ENCODE data around the gene MAML3.

Gene MAML3

DNA sequence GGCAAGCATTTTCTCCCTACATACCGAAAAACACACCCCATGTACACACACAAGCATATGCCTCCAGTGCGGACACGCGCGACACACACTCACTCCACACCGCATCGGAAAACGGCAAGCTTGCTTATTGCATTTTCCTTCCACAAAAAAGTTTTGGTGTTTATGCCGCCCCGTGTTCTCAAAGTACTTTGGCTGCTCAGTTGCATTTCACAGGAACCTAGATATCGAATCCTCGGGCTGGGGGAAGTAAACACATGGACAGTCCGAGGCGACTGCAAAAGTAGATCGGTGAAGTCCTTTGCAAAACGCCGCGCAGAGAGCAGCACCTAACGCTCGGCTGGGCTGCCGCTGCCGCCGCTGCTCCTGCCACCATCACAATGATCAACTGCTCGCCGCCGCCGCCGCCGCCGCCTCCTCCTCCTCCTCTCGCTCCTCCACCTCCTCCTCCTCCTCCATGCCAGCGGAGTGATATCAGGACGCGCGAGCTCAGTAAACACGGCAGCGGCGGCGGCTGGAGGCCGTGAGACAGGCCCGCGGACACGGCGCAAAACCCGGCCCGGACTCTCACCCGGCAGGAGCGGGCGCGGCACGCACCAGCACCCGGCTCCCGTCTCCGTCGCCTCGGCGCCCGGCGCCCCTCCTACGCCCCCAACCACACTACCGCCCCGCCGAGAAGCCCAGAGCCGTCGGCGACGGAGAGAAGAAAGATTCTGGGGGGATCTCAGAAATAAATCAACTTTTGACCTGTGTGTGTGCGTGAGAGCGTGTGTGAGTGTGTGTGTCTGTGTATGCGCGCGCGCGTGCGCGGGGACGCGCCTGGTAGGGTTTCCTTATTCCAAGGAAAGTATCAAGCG, at the start of gene MAML3:
Gene MAML3 (minus strand): TSS at position 467 of the 854 bp plus-strand sequence. CDS start 857 bp downstream, outside the sequence.
- peak; percentile 85 for DNase-seq (ENCODE audit: low read depth, low spot score)

GRCh38 chr4:140198942-140199341, 45.0 kb upstream of the MAML3 start:
- no peak for DNase-seq (ENCODE audit: low read depth, low spot score)

DNA sequence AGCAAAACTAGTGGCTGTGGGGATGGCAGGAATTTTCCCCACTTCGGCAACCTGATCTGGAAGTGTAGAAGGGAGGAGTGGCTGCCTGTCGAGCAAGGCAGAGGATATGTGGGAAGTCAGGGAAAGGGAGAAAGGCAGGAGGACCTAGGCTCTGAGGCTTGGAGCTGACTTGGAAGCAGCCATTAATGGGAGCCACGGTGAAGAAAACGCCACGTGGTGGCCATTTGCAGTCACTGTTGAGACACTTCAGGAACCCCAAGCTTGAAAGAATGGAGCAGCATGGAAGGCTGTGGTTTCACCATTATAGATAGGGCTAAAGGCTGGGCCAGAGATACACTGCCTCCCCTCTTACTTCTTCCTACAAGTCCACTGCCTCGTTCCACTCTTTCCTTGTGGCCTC, 41.8 kb upstream of the MAML3 start:
- no peak for DNase-seq (ENCODE audit: low read depth, low spot score)

DNA sequence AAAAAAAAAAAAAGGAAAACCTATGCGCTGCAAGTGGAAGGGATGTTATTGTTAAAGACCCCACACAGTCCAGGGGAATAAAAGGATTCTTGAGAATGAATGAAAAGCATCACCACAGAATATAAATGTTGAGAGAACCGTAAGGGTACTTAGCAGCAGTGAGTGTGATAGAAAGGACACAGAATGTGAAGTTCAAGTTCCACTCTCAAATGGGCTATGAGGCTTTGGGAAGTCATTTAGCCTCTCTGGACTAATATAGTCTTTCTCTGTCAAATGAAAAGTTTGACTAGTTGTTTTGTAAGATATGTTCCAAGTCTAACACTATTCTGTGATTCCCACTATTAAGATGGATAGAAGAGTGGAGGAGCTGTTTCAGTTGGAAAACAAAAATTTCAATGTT, 35.8 kb upstream of the MAML3 start:
- DNase-seq (ENCODE audit: low read depth, low spot score) = no peak

- DNase-seq (ENCODE audit: low read depth, low spot score) = no peak
These were observed 35.0 kb upstream of the MAML3 start for GRCh38 chr4:140188975-140189374.

DNA sequence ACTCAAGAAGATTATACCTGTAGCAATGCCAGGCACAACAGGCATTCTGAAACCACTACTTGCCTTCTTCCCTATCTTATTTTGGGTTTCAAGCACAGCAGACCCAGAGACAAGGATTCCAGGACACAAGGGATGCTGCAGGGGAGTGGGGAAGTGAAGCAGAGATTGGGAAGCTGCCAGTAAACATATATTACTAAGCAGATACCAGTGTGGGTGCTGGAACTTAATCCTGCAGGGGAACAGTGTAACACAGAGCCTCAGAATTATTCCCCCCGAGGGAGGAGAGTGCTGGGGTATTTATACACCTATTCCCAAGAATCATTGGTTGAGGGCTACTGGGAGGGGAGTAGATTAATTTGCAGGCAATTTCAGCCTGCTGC, 33.3 kb upstream of the MAML3 start:
- DNase-seq (ENCODE audit: low read depth, low spot score) = no peak

DNA sequence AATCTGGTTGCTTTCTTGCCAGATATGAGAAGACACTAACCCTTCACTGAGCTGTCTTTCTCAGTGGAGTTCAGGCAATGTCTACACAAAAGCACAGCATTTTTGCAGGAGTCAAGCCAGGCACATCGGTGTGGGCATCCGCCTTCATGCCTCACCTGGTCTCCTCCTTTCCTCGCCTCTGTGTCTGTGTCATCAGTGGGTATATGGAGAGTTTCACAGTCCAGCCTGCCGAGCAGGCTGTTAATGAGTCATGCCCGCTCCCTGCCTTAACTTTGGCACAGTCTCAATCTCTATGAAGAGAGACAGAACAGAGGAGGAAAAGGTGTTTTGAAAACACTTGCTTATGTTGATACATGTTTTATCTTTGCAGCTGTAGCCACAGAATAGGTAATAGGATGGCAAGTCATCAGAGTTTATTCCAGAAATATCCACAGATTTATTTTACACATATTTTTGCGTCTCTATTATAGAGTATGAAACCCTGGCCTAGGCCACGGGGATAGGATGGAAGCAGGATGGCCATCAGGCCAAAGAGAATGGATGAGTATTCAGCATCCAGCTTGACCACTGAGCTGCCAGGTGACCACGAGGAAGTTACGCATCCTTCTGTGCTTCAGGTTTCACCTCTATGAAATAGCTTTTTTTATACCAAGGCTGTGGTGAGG, 32.8 kb upstream of the MAML3 start:
- no peak for DNase-seq (ENCODE audit: low read depth, low spot score)

DNA sequence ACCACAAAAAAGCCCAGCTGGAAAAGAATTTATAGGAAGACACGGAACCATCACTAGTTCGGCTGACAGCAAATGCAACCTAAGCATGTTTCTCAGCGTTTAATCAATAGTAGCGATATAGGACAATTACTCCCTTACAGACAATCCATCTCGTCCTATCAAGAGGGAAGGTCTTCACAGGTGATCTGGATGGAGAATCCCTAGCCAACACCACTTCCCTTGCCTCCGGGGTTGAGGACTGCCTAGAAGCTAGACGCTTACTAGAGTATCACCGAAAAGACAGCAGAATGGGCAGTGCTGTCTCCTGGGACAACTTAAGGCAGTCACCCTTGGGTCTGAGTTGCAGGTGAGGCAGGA, 32.1 kb upstream of the MAML3 start:
- no peak for DNase-seq (ENCODE audit: low read depth, low spot score)

- DNase-seq (ENCODE audit: low read depth, low spot score) = no peak
These were observed 31.6 kb upstream of the MAML3 start for GRCh38 chr4:140185412-140186081.

DNA sequence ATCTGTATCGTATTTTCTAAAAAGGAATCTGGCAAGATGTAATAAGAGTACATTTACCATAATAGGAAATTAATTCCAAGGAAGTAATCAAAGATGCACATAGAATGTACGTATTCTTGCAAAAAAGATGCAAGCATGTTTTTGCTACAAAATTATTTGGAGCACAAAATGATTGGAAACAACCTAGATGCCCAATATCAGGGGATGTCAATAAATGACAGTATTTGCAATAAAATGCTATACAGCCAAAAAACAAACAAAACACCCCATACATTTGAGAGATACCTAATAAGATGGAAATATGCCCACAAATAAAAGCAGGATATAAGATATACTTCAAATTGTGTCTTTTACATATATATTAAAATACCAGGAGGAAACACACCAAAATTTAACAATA, 29.3 kb upstream of the MAML3 start:
- no peak for DNase-seq (ENCODE audit: low read depth, low spot score)

- no peak for DNase-seq (ENCODE audit: low read depth, low spot score)
These were observed 26.6 kb upstream of the MAML3 start for GRCh38 chr4:140180577-140180976.

- DNase-seq (ENCODE audit: low read depth, low spot score) = no peak
These were observed 22.8 kb upstream of the MAML3 start for GRCh38 chr4:140176735-140177134.

DNA sequence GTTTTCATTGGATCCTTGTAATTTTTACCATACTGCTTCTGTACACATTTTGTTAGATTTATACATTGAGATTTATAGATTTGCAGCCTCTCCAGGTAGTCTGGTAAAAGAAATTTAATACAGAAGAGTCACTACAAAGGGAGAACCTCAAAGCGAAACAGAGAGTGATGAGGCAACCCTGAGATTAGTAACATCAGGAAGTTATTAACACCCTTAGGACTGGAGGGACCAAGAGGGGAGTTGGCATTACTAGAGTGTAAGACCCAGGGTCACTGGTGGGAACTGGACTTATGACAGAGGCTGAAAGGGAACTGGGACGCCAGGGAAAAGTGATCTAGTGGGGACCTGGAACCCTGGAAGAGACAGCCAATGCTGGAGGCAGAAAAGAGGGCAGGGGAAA, 20.6 kb upstream of the MAML3 start:
- no peak for DNase-seq (ENCODE audit: low read depth, low spot score)

DNA sequence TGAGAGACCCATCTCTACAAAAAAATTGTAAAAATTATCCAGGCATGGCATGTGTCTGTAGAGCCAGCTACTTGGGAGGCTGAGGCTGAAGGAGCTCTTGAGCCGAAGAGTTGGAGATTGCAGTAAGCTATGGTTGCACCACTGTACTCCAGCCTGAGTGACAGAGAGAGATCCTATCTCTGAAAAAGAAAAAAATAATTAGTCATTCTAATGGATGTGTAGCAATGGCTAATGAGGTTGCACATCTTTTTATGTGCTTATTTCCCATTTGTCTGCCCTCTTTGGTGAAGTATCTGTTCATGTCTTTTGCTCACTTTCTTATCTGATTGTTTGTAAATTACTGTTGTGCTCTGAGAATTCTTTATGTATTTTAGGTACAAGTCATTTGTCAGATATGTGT, 19.0 kb upstream of the MAML3 start:
- no peak for DNase-seq (ENCODE audit: low read depth, low spot score)

GRCh38 chr4:140170299-140170698, 16.3 kb upstream of the MAML3 start:
- DNase-seq (ENCODE audit: low read depth, low spot score) = no peak

DNA sequence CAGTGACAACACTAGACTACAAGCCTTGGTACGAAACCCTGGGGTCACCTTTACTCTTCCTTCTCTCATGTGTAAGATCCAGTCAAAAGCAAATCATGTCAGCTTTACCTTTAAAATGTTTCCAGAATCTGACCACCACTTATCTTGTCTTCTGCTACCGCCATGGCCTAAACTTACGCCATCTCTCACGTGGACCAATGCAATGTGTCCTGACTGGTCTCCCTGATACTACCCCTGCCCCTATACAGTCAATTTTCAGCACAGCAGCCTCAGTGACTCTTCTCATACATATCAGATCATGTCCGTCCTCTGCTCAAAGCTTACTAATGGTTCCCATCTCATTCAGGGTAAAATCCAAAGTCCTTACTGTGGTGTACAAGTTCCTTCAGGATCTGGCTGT, 15.0 kb upstream of the MAML3 start:
- DNase-seq (ENCODE audit: low read depth, low spot score) = no peak

DNA sequence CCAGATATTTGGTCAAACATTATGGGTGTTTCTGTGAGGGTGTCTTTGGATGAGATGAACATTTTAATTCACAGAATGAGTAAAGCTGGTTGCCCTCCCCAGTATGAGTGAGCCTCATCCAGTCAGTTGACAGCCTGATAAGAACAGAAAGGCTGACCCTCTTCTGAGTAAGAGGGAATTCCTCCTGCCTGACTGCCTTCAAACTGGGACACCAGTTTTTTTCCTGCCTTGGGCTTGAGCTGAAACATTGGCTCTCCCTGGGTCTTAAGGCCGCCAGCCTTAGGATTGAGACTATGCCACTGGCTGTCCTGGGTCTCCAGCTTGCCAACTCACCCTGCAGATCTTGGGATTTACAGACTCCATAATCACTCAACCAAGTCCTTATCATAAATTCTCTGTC, 14.5 kb upstream of the MAML3 start:
- no peak for DNase-seq (ENCODE audit: low read depth, low spot score)

DNA sequence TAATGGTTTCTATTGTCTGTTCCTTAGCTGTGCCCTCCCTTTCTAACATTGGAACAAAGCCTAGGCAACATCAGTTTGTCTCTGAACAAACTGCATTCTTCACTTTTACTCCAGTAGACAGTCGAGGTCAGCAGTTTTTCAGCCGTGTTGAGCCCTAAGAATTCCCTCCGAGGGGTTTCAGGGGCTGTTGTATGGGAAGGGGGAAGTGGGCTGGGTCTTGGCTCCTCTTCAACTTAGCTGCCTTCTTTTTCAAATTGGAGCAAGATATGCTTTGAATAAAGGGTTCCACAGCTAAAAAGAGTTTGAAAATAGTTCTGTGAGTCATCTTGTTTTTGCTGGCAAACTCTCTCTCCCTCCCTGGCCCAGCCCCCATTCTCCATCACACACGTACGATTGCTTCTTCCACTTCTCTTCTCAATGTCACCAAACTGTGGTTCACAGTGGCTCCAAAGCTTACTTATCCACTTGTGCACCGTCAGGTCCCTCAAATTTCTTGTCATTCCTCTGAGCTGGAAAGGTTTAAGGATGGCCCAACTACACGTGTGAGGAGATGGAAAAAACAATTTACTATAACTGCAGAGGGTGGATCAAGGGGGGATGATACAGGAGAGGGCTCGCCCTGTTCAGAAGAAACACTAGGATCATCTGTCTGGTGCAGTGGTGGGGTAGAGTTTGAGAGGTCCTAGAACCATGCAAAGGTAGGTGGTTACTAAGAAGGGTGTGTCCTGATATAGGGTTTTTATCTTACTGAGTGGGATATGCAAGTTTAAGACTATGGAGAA, 9.2 kb upstream of the MAML3 start:
- peak; percentile 46 for DNase-seq (ENCODE audit: low read depth, low spot score)

GRCh38 chr4:140162596-140162995, 8.6 kb upstream of the MAML3 start:
- no peak for DNase-seq (ENCODE audit: low read depth, low spot score)

DNA sequence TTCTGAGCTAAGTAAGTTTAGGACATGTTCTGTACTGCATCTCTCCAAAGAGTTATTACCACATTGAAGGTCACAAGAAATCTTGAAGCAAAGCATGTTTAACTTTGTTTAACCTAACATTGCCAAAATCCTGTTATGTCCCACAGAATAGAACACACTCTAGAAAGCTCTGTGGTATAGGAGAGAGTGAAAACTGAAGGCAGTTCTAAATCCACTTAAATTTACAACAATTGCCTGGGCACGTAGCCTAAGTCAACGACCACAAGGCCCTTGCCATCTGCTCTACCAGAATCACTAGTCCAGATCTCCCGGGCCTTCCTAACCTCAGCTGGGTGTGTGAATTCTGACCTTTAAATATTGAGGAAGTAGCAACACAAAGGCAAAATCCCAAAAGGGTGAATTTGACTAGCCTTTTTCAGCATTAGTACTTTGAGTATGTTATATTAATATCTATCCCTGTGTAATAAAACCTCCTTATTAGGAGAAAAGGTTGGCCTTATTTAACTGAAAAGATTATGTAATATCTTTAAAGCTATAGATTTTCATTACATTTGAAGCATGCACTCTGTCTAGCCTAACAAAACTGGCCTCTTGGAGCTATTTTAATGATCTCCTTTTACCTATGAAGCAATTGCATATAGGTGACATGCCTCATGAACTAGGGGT, 4.5 kb upstream of the MAML3 start:
- DNase-seq (ENCODE audit: low read depth, low spot score) = peak; percentile 37

DNA sequence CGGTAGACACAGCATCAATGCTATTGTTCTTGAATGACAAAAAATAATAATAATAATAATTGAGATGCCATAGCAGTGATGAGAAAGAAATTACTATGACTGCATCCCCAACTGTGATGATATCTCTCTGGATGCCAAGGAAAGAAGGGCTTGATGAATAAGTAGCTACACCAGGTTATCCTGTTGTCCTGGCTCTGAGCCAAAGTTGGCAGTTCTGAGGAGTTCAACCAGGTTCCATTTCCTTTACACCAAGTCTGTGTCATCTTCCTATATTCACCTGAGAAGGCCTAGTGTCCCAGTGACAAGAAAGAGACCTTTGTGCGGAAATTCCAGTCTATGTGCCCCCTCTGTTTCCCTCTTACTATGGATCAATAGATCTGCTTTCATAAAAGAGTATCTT, 3.4 kb upstream of the MAML3 start:
- no peak for DNase-seq (ENCODE audit: low read depth, low spot score)
